Activated CD4-positive, alpha-beta T cell treated with anti-CD3 and anti-CD28 coated beads for 48 hours (primary cell): ENCODE measurements around the gene ADH5.
"Not testable (repeated sequence)": the region's sequence is repeated elsewhere in the genome, so short reads cannot be mapped to it uniquely, and the experiment has no call there.

Experiments used
- DNase-seq: peaks from one replicate; pipeline ENCODE4 v3.0.0-alpha.2; 2020

The ADH5 gene

GRCh38 chr4:99088481-99089365 is at the start of gene ADH5:
Gene ADH5 (minus strand): TSS chr4:99088788. CDS start chr4:99088700, 88 bp downstream.
- DNase-seq, result peak; percentile 91

GRCh38 chr4:99136329-99136728 is 47.7 kb upstream of the ADH5 start:
- DNase-seq, result no peak

- DNase-seq, result no peak
These were observed 47.1 kb upstream of the ADH5 start for GRCh38 chr4:99135541-99136162.

GRCh38 chr4:99134586-99134985 is 46.0 kb upstream of the ADH5 start:
- DNase-seq, result no peak

GRCh38 chr4:99131378-99131777 is 42.8 kb upstream of the ADH5 start:
- DNase-seq, result no peak

GRCh38 chr4:99126376-99126775 is 37.8 kb upstream of the ADH5 start:
- no peak for DNase-seq

GRCh38 chr4:99121008-99121407 is 32.4 kb upstream of the ADH5 start:
- DNase-seq, result no peak

- no peak for DNase-seq
These were observed 31.9 kb upstream of the ADH5 start for GRCh38 chr4:99120501-99120900.

GRCh38 chr4:99117876-99118693 is 29.5 kb upstream of the ADH5 start:
- DNase-seq, result no peak

GRCh38 chr4:99117122-99117841 is 28.7 kb upstream of the ADH5 start:
- not testable (repeated sequence) for DNase-seq

- DNase-seq, result not testable (repeated sequence)
These were observed 20.7 kb upstream of the ADH5 start for GRCh38 chr4:99109286-99109685.

- no peak for DNase-seq
These were observed 15.6 kb upstream of the ADH5 start for GRCh38 chr4:99104153-99104552.

- DNase-seq, result no peak
These were observed 14.6 kb upstream of the ADH5 start for GRCh38 chr4:99103166-99103565.

GRCh38 chr4:99102634-99103033 is 14.0 kb upstream of the ADH5 start:
- no peak for DNase-seq

GRCh38 chr4:99100876-99101275 is 12.3 kb upstream of the ADH5 start:
- DNase-seq, result no peak

GRCh38 chr4:99099814-99100213 is 11.2 kb upstream of the ADH5 start:
- DNase-seq, result not testable (repeated sequence)

- DNase-seq, result no peak
These were observed 10.7 kb upstream of the ADH5 start for GRCh38 chr4:99099311-99099710.

GRCh38 chr4:99091841-99092240 is 3.3 kb upstream of the ADH5 start:
- DNase-seq, result not testable (repeated sequence)

- no peak for DNase-seq
These were observed 2.6 kb upstream of the ADH5 start for GRCh38 chr4:99091216-99091575.

- DNase-seq, result no peak
These were observed 2.1 kb upstream of the ADH5 start for GRCh38 chr4:99090481-99091215.

GRCh38 chr4:99088023-99088449 is 552 bp downstream of the ADH5 start:
- DNase-seq, result no peak

GRCh38 chr4:99084595-99084994 is 4.0 kb downstream of the ADH5 start:
- DNase-seq, result no peak
